Measurements from ENCODE around the gene TMEM132C. TPM values are rescaled to one million over a fixed set of nuclear protein-coding genes. Genes with fewer than 3 reads are reported as not detected.

The TMEM132C gene
- total and polyA plus RNA-seq, 2 donors (not counting 3 experiments of a cell fraction or from before 2014, with no cell fraction given): not detected

- DNase-seq (ENCODE audit: low read depth, low spot score) (no peak), FAIRE-seq (no peak)
- H3K36me3 ChIP-seq (ENCODE audit: control insufficient read depth in 2 of 2, extremely low read depth in 1 of 2, insufficient read depth in 2 of 2, low read length in 2 of 2): no peaks in the 10 kb centered on the region
- no TSS peak for BruUV-seq (replicated peaks)
- intact Hi-C loops (cut with micrococcal nuclease): no loop called here
- no peak overlapping the region for H2AFZ ChIP-seq (ENCODE audit: low read depth, low read length)
- CTCF ChIA-PET: no interaction called here
- H3K27ac ChIP-seq (ENCODE audit: insufficient read depth, low read depth, low read length): no peak overlapping the region
- peaks cover 2% of the 10 kb centered on the region for H3K9me3 ChIP-seq (replicated peaks; ENCODE audit: control insufficient read depth, insufficient read depth, low read length)
- H4K20me1 ChIP-seq (replicated peaks; ENCODE audit: control insufficient read depth, extremely low read depth, insufficient read depth, low read length): no peaks in the 10 kb centered on the region
- H3K4me2 ChIP-seq (ENCODE audit: insufficient read depth, low read length): no peak overlapping the region
- no peaks in the 10 kb centered on the region for H3K9me1 ChIP-seq (replicated peaks; ENCODE audit: control insufficient read depth, extremely low read depth, insufficient read depth, low read length)
- no peak overlapping the region for H3K9ac ChIP-seq (replicated peaks; ENCODE audit: extremely low read depth, insufficient read depth, low read length)
- POLR2A ChIA-PET: no interaction called here
- no peaks in the 10 kb centered on the region for H3K79me2 ChIP-seq (ENCODE audit: control insufficient read depth, insufficient read depth, low read length)
- no peak overlapping the region for H3K4me3 ChIP-seq (replicated peaks in 1 of 3; ENCODE audit: insufficient read depth in 1 of 3, low read depth in 1 of 3, low read length in 3 of 3)
- no peaks in the 10 kb centered on the region for H3K4me1 ChIP-seq (ENCODE audit: control insufficient read depth, extremely low read depth, insufficient read depth, low read length)
- dilution Hi-C loops (cut with MboI; ENCODE audit: extremely low pct_ligation_motif_present, low sequenced_read_pairs): no loop called here
- H3K27me3 ChIP-seq (ENCODE audit: control insufficient read depth in 2 of 2, insufficient read depth in 2 of 2, low read length in 2 of 2): no peaks in the 10 kb centered on the region
- TF ChIP-seq POLR2A (IDR thresholded peaks at IDR 0.05; ENCODE audit: low read depth, low read length) (no peak), JUN (IDR thresholded peaks at IDR 0.05; ENCODE audit: borderline replicate concordance, insufficient read depth, insufficient read length, low read depth) (no peak), POLR2AphosphoS5 (IDR thresholded peaks at IDR 0.05; ENCODE audit: insufficient read depth, low read depth, low read length) (no peak), CTCF (IDR thresholded peaks at IDR 0.05; ENCODE audit: extremely low read depth in 1 of 2, insufficient read depth in 1 of 2, low read depth in 1 of 2, low read length in 2 of 2) (no peak), MYC (IDR thresholded peaks at IDR 0.05; ENCODE audit: low read depth, low read length) (no peak), GATA2 (IDR thresholded peaks at IDR 0.05; ENCODE audit: insufficient read depth, insufficient read length, low read depth, low read length) (no peak), FOS (IDR thresholded peaks at IDR 0.05; ENCODE audit: borderline replicate concordance, insufficient read depth, low read length) (no peak), EZH2 (IDR thresholded peaks at IDR 0.05; ENCODE audit: borderline replicate concordance, low read depth, low read length, severe bottlenecking) (no peak), MAX (IDR thresholded peaks at IDR 0.05; ENCODE audit: insufficient read depth, insufficient read length) (no peak)
Measured at GRCh38 chr12:128662101-128662500, 395.1 kb downstream of the TMEM132C start.

Measured in endothelial cell of umbilical vein (primary cell).